Measurements from ENCODE around the gene PTCSC3. TPM values are rescaled to one million over a fixed set of nuclear protein-coding genes. Genes with fewer than 3 reads are reported as not detected.

The PTCSC3 gene
- total RNA-seq, 2 experiments from 2014 or later: not detected

DNA sequence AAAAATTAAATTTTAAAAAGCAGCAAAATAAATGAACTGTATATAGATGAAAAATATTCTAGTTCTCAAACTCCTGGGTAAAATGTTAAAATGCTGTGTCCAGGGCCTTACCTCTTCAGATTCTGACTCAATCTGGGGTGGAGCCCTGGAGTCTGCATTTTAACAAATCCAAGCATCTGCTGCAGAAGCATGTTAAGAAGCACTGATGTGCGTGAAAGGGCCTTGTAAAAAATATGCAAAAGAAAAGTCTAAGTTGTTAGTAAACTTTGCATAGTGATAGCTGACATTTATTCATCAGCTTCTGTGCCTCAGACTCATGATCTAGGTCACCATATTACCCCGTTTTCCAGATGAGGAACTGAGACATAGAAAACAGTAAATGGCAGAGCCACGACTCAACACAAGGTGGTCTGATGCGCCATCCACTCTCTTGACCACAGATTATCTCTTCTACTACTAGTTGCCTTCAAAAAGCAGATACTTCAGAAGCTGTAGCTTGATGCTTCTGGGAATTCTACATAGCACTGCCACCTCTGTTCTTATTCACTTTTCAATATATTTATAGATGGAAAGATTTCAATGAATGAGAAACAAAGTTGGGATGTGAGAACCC is 28.0 kb upstream of the PTCSC3 start:
- Mint-ChIP-seq H3K9me3 (no peaks in the 10 kb centered on the region), H3K27ac (no peak overlapping the region), H3K27me3 (peaks cover 13% of the 10 kb centered on the region), H3K4me3 (no peak overlapping the region), H3K4me1 (ENCODE audit: low read depth) (no peaks in the 10 kb centered on the region), H3K36me3 (ENCODE audit: low read depth) (no peaks in the 10 kb centered on the region)
- no peak for DNase-seq
- Histone ChIP-seq H3K36me3 (ENCODE audit: insufficient read depth, low read length) (no peaks in the 10 kb centered on the region), H3K9me3 (ENCODE audit: control insufficient read depth in 1 of 2, insufficient read depth in 1 of 2, low read length in 2 of 2) (no peaks in the 10 kb centered on the region), H3K4me3 (ENCODE audit: low read length) (no peak overlapping the region), H3K27me3 (ENCODE audit: control insufficient read depth in 1 of 2, insufficient read depth in 2 of 2, low read length in 2 of 2) (no peaks in the 10 kb centered on the region), H3K27ac (ENCODE audit: low read depth in 1 of 2, low read length in 2 of 2) (no peak overlapping the region), H3K4me1 (ENCODE audit: insufficient read depth, low read length) (no peaks in the 10 kb centered on the region)
- TF ChIP-seq CTCF (IDR thresholded peaks at IDR 0.05): no peak
- ATAC-seq (ENCODE audit: poor library complexity): no peak
- ChIA-PET CTCF (no interaction called here), POLR2A (no interaction called here)
- intact Hi-C loops (cut with DNase I, micrococcal nuclease): no loop called here

GRCh38 chr14:36198378-36198777 is 21.9 kb upstream of the PTCSC3 start:
- H3K4me1 ChIP-seq (ENCODE audit: insufficient read depth, low read length): no peaks in the 10 kb centered on the region
- no peaks in the 10 kb centered on the region for H3K27me3 ChIP-seq (ENCODE audit: control insufficient read depth in 1 of 2, insufficient read depth in 2 of 2, low read length in 2 of 2)
- Mint-ChIP-seq H3K27me3 (peaks cover 23% of the 10 kb centered on the region), H3K36me3 (ENCODE audit: low read depth) (no peaks in the 10 kb centered on the region), H3K27ac (no peak overlapping the region), H3K4me3 (no peak overlapping the region), H3K4me1 (ENCODE audit: low read depth) (no peaks in the 10 kb centered on the region), H3K9me3 (no peaks in the 10 kb centered on the region)
- ChIA-PET CTCF (no interaction called here), POLR2A (no interaction called here)
- intact Hi-C loops (cut with DNase I, micrococcal nuclease): no loop called here
- H3K27ac ChIP-seq (ENCODE audit: low read depth in 1 of 2, low read length in 2 of 2): no peak overlapping the region
- DNase-seq (no peak), ATAC-seq (ENCODE audit: poor library complexity) (no peak)
- TF ChIP-seq CTCF (IDR thresholded peaks at IDR 0.05): no peak
- H3K9me3 ChIP-seq (ENCODE audit: control insufficient read depth in 1 of 2, insufficient read depth in 1 of 2, low read length in 2 of 2): no peaks in the 10 kb centered on the region
- H3K4me3 ChIP-seq (ENCODE audit: low read length): no peak overlapping the region
- no peaks in the 10 kb centered on the region for H3K36me3 ChIP-seq (ENCODE audit: insufficient read depth, low read length)

DNA sequence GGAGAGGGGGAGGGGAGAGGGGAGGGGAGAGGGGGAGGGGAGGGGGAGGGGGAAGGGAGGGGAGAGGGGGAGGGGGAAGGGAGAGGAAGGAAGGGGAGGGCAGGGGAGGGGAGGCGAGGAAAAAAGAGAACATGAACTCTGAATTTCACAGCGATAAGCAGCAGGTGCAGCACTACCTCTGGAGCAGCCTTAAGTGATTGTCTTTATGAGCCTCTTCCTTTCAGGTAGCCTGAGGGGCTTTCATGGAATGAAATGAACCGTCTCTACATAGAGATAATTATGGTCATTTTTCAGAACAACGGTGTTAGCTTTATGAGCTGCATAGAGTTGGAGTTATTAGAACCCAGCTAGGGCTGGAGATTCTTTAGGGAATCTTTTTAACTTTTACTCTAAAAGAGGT is 18.1 kb upstream of the PTCSC3 start:
- no peak for TF ChIP-seq CTCF (IDR thresholded peaks at IDR 0.05)
- H3K4me3 Mint-ChIP-seq: no peak overlapping the region
- H3K27ac Mint-ChIP-seq: no peak overlapping the region
- ATAC-seq (ENCODE audit: poor library complexity) (no peak), DNase-seq (no peak)
- no peaks in the 10 kb centered on the region for H3K36me3 ChIP-seq (ENCODE audit: insufficient read depth, low read length)
- no peaks in the 10 kb centered on the region for H3K27me3 ChIP-seq (ENCODE audit: control insufficient read depth in 1 of 2, insufficient read depth in 2 of 2, low read length in 2 of 2)
- H3K9me3 ChIP-seq (ENCODE audit: control insufficient read depth in 1 of 2, insufficient read depth in 1 of 2, low read length in 2 of 2): no peaks in the 10 kb centered on the region
- POLR2A ChIA-PET: no interaction called here
- intact Hi-C loops (cut with DNase I, micrococcal nuclease): no loop called here
- H3K27me3 Mint-ChIP-seq: peaks cover 11% of the 10 kb centered on the region
- no peak overlapping the region for H3K27ac ChIP-seq (ENCODE audit: low read depth in 1 of 2, low read length in 2 of 2)
- CTCF ChIA-PET: no interaction called here
- no peak overlapping the region for H3K4me3 ChIP-seq (ENCODE audit: low read length)
- H3K4me1 Mint-ChIP-seq (ENCODE audit: low read depth): no peaks in the 10 kb centered on the region
- no peaks in the 10 kb centered on the region for H3K36me3 Mint-ChIP-seq (ENCODE audit: low read depth)
- no peaks in the 10 kb centered on the region for H3K9me3 Mint-ChIP-seq
- no peaks in the 10 kb centered on the region for H3K4me1 ChIP-seq (ENCODE audit: insufficient read depth, low read length)
